Immature natural killer cell (primary cell): ENCODE measurements around the gene HOXA9. TPM values are rescaled to one million over a fixed set of nuclear protein-coding genes. Genes with fewer than 3 reads are reported as not detected.

Experiments
- DNase-seq, 3 donors: peaks; one replicate each; pipeline ENCODE4 v3.0.0; 2022; ENCODE audit warnings: mixed read lengths in 1 of 3
- H3K27ac Mint-ChIP-seq, 6 donors: one replicate each; pipeline ENCODE4 v1.8.0; 2020; ENCODE audit warnings: mixed read lengths in 6 of 6, mild to moderate bottlenecking in 5 of 6, inconsistent platforms in 4 of 6, moderate library complexity in 3 of 6
- H3K27me3 Mint-ChIP-seq, 3 donors: one replicate each; pipeline ENCODE4 v1.8.0; 2020 to 2021; ENCODE audit warnings: low read depth in 3 of 3, mild to moderate bottlenecking in 3 of 3, mixed read lengths in 3 of 3, moderate library complexity in 3 of 3, inconsistent platforms in 1 of 3
- H3K36me3 Mint-ChIP-seq, 3 donors: one replicate each; pipeline ENCODE4 v1.8.0; 2020; ENCODE audit warnings: mixed read lengths in 3 of 3, inconsistent platforms in 2 of 3, mild to moderate bottlenecking in 2 of 3
- H3K4me1 Mint-ChIP-seq, 2 donors: one replicate each; pipeline ENCODE4 v1.8.0; 2020; ENCODE audit warnings: inconsistent platforms in 2 of 2, mild to moderate bottlenecking in 2 of 2, mixed read lengths in 2 of 2, moderate library complexity in 1 of 2
- H3K4me3 Mint-ChIP-seq, 5 donors: one replicate each; pipeline ENCODE4 v1.8.0; 2020; ENCODE audit warnings: mild to moderate bottlenecking in 5 of 5, mixed read lengths in 5 of 5, inconsistent platforms in 3 of 5, moderate library complexity in 3 of 5
- H3K9me3 Mint-ChIP-seq, 6 donors: one replicate each; pipeline ENCODE4 v1.8.0; 2020; ENCODE audit warnings: mild to moderate bottlenecking in 6 of 6, mixed read lengths in 6 of 6, inconsistent platforms in 4 of 6, moderate library complexity in 3 of 6
- polyA plus RNA-seq, 3 donors: library from polyadenylated mRNA; unstranded; fragments of 300-500 nt; fragmentation: Illumina TruSeq; gene quantifications; one replicate each; pipeline ENCODE4 v1.2.3, GENCODE V29; 2021

Gene HOXA9
- polyA plus RNA-seq, 3 donors from 2014 or later, result 1.6 to 3.1 (median 1.8) TPM

DNA sequence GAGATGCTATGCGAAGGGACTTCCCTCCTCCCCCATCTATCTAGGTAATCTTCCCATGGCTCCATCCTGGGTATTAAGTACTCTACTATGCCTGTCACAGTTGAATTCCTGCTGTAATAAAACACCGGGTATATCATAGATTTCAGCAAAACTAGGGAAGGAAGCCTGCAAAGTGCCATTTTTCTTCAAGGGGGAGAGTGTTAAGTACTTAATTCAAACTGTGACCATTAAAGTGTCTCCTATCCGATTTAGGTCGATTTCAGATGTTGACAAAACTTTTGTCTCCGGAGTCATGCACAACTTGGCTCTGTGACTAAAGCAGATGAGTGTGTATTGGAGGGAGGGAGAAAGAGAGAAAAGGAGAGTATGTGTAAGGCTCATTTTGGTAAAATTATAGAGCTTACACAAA lies 39.3 kb downstream of the HOXA9 start:
- Mint-ChIP-seq H3K9me3 (no peaks in the 10 kb centered on the region), H3K4me3 (no peak overlapping the region), H3K36me3 (peaks cover 0 to 7% (median 3%) of the 10 kb centered on the region in 3 donors), H3K27me3 (peaks cover 1 to 10% (median 9%) of the 10 kb centered on the region in 3 donors), H3K27ac (no peak overlapping the region), H3K4me1 (no peaks in the 10 kb centered on the region)
- no peak for DNase-seq

GRCh38 chr7:27124902-27125689 lies 40.2 kb downstream of the HOXA9 start:
- DNase-seq, result no peak
- Mint-ChIP-seq H3K27me3 (peaks cover 1 to 8% (median 6%) of the 10 kb centered on the region in 3 donors), H3K4me1 (no peaks in the 10 kb centered on the region), H3K4me3 (no peak overlapping the region), H3K27ac (no peak overlapping the region), H3K9me3 (no peaks in the 10 kb centered on the region), H3K36me3 (peaks cover 0 to 7% (median 3%) of the 10 kb centered on the region in 3 donors)

DNA sequence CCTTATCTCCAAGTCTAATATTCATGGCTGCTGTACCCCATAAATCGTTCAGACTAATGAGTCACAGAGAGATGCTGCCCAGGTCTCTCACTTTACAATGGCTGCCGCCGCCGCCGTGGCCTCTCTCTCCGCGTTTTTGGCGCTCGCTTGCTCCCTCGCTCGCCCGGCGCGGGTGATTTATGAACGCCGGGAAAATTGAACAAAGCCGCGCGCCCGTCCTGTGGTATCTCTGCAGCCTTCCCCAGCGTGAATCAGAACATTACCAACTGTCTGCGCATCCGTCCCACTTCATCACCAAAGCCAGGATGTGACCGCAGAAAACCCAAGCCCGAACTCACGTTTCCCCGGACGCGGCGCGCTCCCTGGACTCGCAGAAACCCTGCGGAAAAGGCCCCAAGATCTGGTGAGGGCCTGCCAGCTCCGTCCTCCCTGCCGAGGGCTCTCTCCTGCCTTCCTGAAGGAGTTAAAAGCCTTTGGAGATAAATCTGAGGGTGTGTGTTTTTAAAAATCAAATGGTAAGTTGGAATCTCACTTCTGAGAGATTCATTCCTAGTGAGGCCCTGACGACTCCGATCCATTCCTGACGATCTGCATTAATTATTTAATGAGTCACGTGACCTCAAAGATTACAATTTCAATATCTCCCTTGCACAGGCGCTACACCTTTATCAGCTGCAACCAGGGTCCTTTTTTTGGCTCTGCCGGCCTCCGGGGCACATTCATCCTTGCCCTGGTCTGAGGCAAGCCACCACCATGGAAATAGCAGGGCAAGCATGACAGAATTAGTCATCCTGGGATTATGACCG lies 41.0 kb downstream of the HOXA9 start:
- no peak for DNase-seq
- no peaks in the 10 kb centered on the region for H3K9me3 Mint-ChIP-seq
- no peak overlapping the region for H3K27ac Mint-ChIP-seq
- peaks cover 1 to 6% (median 4%) of the 10 kb centered on the region in 3 donors for H3K27me3 Mint-ChIP-seq
- no peaks in the 10 kb centered on the region for H3K4me1 Mint-ChIP-seq
- H3K36me3 Mint-ChIP-seq, result peaks cover 0 to 7% (median 3%) of the 10 kb centered on the region in 3 donors
- H3K4me3 Mint-ChIP-seq, result no peak overlapping the region

DNA sequence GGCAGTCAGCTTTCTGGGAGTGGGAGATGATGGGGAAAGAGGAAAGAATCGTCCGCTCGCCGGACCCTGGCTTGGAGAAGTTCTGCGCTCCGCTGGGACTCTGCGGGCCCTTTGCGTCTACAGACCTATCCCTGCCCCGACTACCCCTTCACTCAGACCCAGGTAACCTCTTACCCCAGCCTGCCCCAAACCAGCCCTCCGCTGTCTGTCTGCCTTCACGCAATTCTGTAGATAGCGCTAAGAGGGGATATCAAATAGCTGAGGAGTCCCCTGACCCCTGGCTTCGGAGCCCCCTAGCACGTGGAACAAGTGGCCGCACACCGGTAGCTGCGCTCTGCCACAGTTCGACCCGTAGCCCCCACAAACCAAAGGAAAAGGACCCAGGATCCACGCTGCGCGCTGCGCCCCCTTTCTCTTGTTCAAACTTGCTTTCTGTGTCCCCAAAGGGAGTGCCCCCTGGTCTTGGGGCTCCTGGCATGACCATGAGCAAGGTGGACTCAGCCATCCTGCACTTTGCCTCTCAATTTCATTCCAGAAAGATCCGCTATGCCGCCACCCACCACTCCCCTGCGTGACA lies 41.8 kb downstream of the HOXA9 start:
- H3K27ac Mint-ChIP-seq, result no peak overlapping the region
- H3K9me3 Mint-ChIP-seq, result no peaks in the 10 kb centered on the region
- H3K4me3 Mint-ChIP-seq, result no peak overlapping the region
- no peaks in the 10 kb centered on the region for H3K4me1 Mint-ChIP-seq
- peaks cover 0 to 7% (median 3%) of the 10 kb centered on the region in 3 donors for H3K36me3 Mint-ChIP-seq
- peaks cover 1 to 6% (median 4%) of the 10 kb centered on the region in 3 donors for H3K27me3 Mint-ChIP-seq
- no peak for DNase-seq

GRCh38 chr7:27123007-27123476 lies 42.3 kb downstream of the HOXA9 start:
- no peaks in the 10 kb centered on the region for H3K9me3 Mint-ChIP-seq
- no peak for DNase-seq
- peaks cover 1 to 6% (median 4%) of the 10 kb centered on the region in 3 donors for H3K27me3 Mint-ChIP-seq
- H3K36me3 Mint-ChIP-seq, result peaks cover 0 to 7% (median 3%) of the 10 kb centered on the region in 3 donors
- no peak overlapping the region for H3K4me3 Mint-ChIP-seq
- no peak overlapping the region for H3K27ac Mint-ChIP-seq
- no peaks in the 10 kb centered on the region for H3K4me1 Mint-ChIP-seq

DNA sequence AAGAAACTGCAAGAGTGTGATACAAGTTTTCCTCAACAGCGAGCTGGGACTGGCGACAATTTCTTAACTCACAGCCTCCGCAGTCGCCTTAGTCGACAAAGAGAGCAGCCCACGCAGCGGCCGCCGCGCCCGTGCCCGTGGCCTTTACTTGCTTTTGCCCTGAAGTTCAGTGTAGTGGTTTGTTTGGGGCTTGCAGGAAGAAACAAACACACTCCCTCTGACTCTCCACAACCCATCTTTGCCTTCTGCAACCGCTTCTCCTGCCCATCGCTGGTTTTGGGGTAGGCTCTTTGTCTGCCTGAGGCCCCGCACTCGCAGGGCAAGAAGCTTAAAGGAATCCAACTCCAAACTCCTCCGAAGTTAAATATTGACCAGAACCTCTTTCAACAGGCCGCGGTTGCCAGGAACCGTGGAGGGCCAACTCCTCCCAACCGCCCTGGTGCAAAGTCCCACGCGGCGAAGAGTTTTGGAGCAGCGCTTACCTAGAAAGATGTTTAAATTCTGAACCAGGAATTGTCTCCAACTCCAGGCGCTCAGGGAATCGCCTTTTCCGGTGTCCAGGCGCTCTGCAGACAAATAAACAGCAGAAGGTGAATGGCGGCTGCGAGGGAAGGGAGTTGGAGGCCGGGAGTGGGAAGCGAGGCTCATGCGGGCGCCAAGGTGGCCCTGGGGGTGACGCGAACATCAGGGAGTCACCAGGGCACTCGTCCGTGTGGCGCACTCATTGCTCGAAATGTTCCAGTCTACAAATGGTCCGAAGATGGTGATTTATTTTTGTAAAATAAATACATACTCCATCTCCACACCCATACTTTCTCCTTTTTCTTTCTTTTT lies 43.0 kb downstream of the HOXA9 start:
- Mint-ChIP-seq H3K4me1 (no peaks in the 10 kb centered on the region), H3K9me3 (no peaks in the 10 kb centered on the region), H3K27ac (no peak overlapping the region), H3K4me3 (no peak overlapping the region), H3K27me3 (peaks cover 1 to 6% (median 4%) of the 10 kb centered on the region in 3 donors), H3K36me3 (peaks cover 0 to 7% (median 3%) of the 10 kb centered on the region in 3 donors)
- DNase-seq, result no peak

- Mint-ChIP-seq H3K9me3 (no peaks in the 10 kb centered on the region), H3K36me3 (peaks cover 0 to 7% (median 3%) of the 10 kb centered on the region in 3 donors), H3K27ac (no peak overlapping the region), H3K4me3 (no peak overlapping the region), H3K27me3 (peaks cover 1 to 4% (median 3%) of the 10 kb centered on the region in 3 donors), H3K4me1 (no peaks in the 10 kb centered on the region)
- no peak for DNase-seq
Measured at GRCh38 chr7:27121684-27122076, 43.7 kb downstream of the HOXA9 start.

- no peak overlapping the region for H3K4me3 Mint-ChIP-seq
- H3K9me3 Mint-ChIP-seq, result no peaks in the 10 kb centered on the region
- H3K27ac Mint-ChIP-seq, result no peak overlapping the region
- peaks cover 0 to 2% (median 0%) of the 10 kb centered on the region in 3 donors for H3K27me3 Mint-ChIP-seq
- H3K36me3 Mint-ChIP-seq, result peaks cover 0 to 6% (median 3%) of the 10 kb centered on the region in 3 donors
- H3K4me1 Mint-ChIP-seq, result no peaks in the 10 kb centered on the region
- no peak for DNase-seq
Measured at GRCh38 chr7:27119412-27119911, 45.9 kb downstream of the HOXA9 start.

- Mint-ChIP-seq H3K27me3 (no peaks in the 10 kb centered on the region), H3K4me1 (no peaks in the 10 kb centered on the region), H3K4me3 (no peak overlapping the region), H3K9me3 (no peaks in the 10 kb centered on the region), H3K36me3 (peaks cover 0 to 4% (median 3%) of the 10 kb centered on the region in 3 donors), H3K27ac (no peak overlapping the region)
- DNase-seq, result no peak
Measured at GRCh38 chr7:27118580-27118979, 46.8 kb downstream of the HOXA9 start.

- no peak for DNase-seq
- Mint-ChIP-seq H3K4me1 (no peaks in the 10 kb centered on the region), H3K27ac (no peak overlapping the region), H3K36me3 (peaks cover 0 to 4% (median 3%) of the 10 kb centered on the region in 3 donors), H3K27me3 (peaks cover 0 to under 1% (median 0%) of the 10 kb centered on the region in 3 donors), H3K9me3 (no peaks in the 10 kb centered on the region), H3K4me3 (no peak overlapping the region)
Measured at GRCh38 chr7:27117887-27118491, 47.3 kb downstream of the HOXA9 start.

DNA sequence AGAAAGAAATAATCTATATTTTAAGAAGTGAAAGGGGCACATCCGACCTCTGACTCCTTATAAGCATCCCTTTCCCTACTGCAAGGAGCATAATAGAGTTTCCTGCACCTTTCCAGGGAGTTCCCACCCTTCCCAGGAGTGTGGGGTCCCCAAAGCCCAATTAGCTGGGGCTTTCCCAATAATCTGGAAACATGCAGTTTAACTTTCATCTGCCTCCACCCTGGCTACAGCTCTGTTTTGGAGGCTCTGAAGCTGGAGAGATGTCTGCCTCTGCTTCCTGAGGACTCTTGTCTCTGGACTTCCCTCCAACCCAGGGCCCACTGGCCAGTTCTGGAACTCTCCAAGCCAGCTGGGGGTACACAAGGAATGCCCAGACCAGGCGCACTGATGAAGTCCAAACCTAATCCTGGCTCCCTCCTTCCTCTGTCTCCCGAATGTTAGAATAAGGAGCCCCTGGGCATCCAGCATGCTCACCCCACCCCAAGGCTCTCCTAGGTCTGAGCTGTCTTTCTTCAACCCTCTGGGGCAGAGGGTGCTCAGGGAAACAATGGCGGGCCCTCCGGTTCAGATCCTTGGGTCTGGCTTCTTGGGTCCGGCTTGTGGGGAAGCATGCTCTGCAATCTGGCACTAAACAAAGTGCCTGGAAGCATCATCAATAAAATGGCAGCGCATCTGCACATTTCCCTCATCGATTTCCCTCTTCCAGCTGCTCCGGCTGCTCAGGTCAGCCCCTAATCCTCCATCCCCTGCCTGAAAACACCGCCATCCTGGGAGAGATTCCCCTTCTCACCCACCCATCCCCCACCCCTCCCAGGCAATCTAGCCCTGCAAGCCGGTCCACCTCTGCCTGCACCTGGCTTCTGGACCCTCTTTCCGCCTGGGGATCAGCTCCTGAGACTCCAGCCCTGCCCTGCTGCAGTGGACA lies 48.1 kb downstream of the HOXA9 start:
- H3K27ac Mint-ChIP-seq, result no peak overlapping the region
- H3K27me3 Mint-ChIP-seq, result peaks cover 0 to 2% (median 0%) of the 10 kb centered on the region in 3 donors
- no peaks in the 10 kb centered on the region for H3K4me1 Mint-ChIP-seq
- no peaks in the 10 kb centered on the region for H3K9me3 Mint-ChIP-seq
- no peak for DNase-seq
- H3K4me3 Mint-ChIP-seq, result no peak overlapping the region
- peaks cover 0 to 4% (median 3%) of the 10 kb centered on the region in 3 donors for H3K36me3 Mint-ChIP-seq
